HUES64 (cell line): Measurements from ENCODE around the gene CENPB.

ENCODE experiments used
- H3K27ac ChIP-seq: 2 replicates; pipeline ENCODE4 v1.7.0; 2013; ENCODE audit warnings: low read depth, low read length, inconsistent platforms
- H3K27me3 ChIP-seq: 2 replicates; pipeline ENCODE4 v1.6.1; 2013; ENCODE audit warnings: mild to moderate bottlenecking, low read length; ENCODE audit not compliant: insufficient read depth
- H3K36me3 ChIP-seq: 2 replicates; pipeline ENCODE4 v1.6.1; 2013; ENCODE audit warnings: mild to moderate bottlenecking, low read length; ENCODE audit not compliant: insufficient read depth
- H3K4me1 ChIP-seq: 2 replicates; pipeline ENCODE4 v1.6.1; 2013; ENCODE audit warnings: mild to moderate bottlenecking, low read length, moderate library complexity; ENCODE audit not compliant: insufficient read depth
- H3K4me3 ChIP-seq: 2 replicates; pipeline ENCODE4 v1.5.1; 2013; ENCODE audit warnings: mild to moderate bottlenecking, low read length, moderate library complexity
- H3K9ac ChIP-seq: 2 replicates; pipeline ENCODE4 v1.6.1; 2013; ENCODE audit warnings: mild to moderate bottlenecking, low read depth, low read length
- H3K9me3 ChIP-seq: 2 replicates; pipeline ENCODE4 v1.6.1; 2013; ENCODE audit warnings: low read depth, low read length; ENCODE audit not compliant: insufficient read depth
- WGBS: fragments of 150-250, 120-280 bp; methylation state at CpG from one replicate; pipeline ENCODE4 v1.1.7; 2013; ENCODE audit warnings: missing lambda C conversion rate; 5-methylcytosine and 5-hydroxymethylcytosine counted together

CENPB gene

GRCh38 chr20:3777716-3778629 is 8.6 kb downstream of the CENPB start:
- WGBS: 2% methylated on average over 70 of the region's 70 CpGs
- no peak overlapping the region for H3K27ac ChIP-seq
- H3K9me3 ChIP-seq: no peaks in the 10 kb centered on the region
- peak overlapping the region; percentile 58 for H3K4me3 ChIP-seq
- H3K36me3 ChIP-seq: no peaks in the 10 kb centered on the region
- H3K27me3 ChIP-seq: peaks cover 55% of the 10 kb centered on the region
- H3K9ac ChIP-seq: peak overlapping the region; percentile 53; the same call in 1 of the 2 replicates
- H3K4me1 ChIP-seq: peaks cover 4% of the 10 kb centered on the region; the same call in 1 of the 2 replicates

- H3K9ac ChIP-seq: no peak overlapping the region
- no peaks in the 10 kb centered on the region for H3K36me3 ChIP-seq
- H3K27me3 ChIP-seq: peaks cover 55% of the 10 kb centered on the region
- H3K4me3 ChIP-seq: peak overlapping the region; percentile 58
- H3K9me3 ChIP-seq: no peaks in the 10 kb centered on the region
- WGBS: 16% methylated on average over 16 of the region's 16 CpGs
- no peak overlapping the region for H3K27ac ChIP-seq
- H3K4me1 ChIP-seq: peaks cover 4% of the 10 kb centered on the region; the same call in 1 of the 2 replicates
These were observed 9.2 kb downstream of the CENPB start for GRCh38 chr20:3777381-3777715.

DNA sequence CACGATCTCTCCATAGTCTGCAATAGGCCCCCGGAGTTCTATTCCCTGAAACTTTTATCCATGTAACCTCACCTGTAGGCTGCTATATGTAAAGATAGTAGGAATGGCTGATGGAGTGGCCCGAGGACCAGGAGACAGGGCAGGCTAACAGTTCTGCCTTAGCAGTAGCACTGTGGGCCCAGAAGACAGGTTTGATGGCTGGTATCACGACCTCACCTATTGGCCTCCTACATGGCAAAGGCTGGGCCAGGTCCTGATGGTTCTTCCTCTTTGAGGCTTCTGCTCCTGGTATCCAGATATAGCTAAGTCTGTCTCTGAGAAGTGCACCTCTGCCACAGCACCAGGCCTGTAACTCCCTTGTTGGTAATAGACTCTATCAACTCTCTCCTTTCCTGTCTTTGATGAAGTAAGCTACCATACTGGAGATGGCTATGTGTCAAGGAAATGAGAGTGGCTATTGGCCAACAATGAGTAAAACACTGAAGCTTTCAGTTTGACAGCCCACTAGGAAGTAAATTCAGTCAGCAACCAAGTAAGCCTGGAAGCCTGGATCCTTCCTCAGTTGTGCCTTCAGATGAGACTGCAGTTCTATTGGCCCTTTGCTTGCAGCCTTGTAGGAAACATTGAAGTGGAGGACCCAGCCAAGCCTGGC is 11.0 kb downstream of the CENPB start:
- H3K27ac ChIP-seq: no peak overlapping the region
- no peaks in the 10 kb centered on the region for H3K4me1 ChIP-seq
- 81% methylated on average over 4 of the region's 4 CpGs for WGBS
- H3K4me3 ChIP-seq: no peak overlapping the region
- H3K36me3 ChIP-seq: no peaks in the 10 kb centered on the region
- H3K27me3 ChIP-seq: peaks cover 53% of the 10 kb centered on the region
- H3K9ac ChIP-seq: no peak overlapping the region
- H3K9me3 ChIP-seq: no peaks in the 10 kb centered on the region

DNA sequence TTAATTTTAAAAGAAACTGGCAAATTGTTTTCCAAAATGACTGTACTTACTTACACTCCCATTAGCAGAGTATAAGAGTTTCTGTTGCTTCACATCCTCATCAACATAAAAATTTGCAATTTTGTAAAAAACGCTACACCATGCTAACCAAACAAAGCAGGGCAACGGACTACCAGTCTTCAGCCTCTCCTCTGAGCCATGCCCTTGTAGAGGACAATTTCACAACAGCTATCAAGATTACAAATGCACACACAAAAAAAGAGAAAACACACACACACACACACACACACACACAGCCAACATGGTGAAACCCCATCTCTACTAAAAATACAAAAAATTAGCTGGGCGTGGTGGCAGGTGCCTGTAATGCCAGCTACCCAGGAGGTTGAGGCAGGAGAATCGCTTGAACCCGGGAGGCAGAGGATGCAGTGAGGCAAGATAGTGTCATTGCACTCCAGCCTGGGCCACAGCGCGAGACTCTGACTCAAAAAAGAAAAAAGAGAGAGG is 14.9 kb downstream of the CENPB start:
- H3K4me1 ChIP-seq: peaks cover 7% of the 10 kb centered on the region
- H3K9me3 ChIP-seq: no peaks in the 10 kb centered on the region
- 83% methylated on average over 7 of the region's 7 CpGs for WGBS
- no peak overlapping the region for H3K4me3 ChIP-seq
- H3K9ac ChIP-seq: no peak overlapping the region
- no peaks in the 10 kb centered on the region for H3K36me3 ChIP-seq
- no peak overlapping the region for H3K27ac ChIP-seq
- peaks cover 14% of the 10 kb centered on the region for H3K27me3 ChIP-seq

DNA sequence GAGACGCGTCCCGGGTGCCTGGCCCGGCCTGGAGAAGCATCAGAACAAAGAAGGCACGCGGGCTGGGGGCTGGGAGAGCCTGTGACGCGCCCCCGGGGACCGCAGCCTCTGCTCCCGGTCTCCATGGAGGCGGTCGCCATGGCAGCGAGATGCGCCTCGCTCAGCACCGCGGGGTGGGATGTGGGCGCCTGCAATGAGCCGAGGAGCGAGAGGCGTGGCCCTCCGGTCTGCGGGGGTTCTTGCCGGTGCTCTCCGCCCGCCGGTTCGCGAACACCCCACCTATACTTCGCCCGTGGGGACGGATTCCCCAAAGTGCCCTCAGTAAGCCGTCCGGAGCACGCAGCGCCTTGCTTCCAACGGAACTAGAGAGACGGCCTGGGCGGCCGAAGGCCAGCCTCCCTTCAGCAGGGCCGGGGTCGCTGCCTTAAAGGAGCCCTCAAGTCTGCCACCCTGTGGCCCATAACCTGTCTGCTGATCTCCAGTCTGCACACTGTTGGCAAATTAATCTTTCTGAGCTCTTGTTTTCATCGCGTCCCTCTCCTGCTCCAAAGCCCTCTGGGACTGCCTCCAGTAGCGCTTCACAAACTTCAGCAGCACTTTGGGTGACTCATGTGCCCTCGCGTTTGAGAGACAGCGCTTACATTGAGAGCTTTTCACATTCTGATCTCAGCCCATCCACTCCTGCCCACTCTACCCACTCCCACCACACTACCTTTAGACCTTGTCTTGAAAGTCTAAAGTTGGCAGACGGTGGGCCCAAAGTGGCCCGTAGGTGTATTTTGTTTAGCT is 18.0 kb downstream of the CENPB start:
- WGBS: under 1% methylated on average over 51 of the region's 51 CpGs
- Histone ChIP-seq H3K4me3 (peak overlapping the region; percentile 89), H3K9me3 (no peaks in the 10 kb centered on the region), H3K27me3 (no peaks in the 10 kb centered on the region), H3K27ac (peak overlapping the region; percentile 84), H3K4me1 (peaks cover 9% of the 10 kb centered on the region), H3K36me3 (0 out of 2 replicates have a peak, but pooled peaks cover 4% of the 10 kb centered on the region), H3K9ac (peak overlapping the region; percentile 83)

GRCh38 chr20:3767427-3768341 is 18.9 kb downstream of the CENPB start, which contains the start of gene ADISSP:
ADISSP (minus strand) TSS chr20:3767753; CDS start chr20:3760100, 7,653 bp downstream.
- no peaks in the 10 kb centered on the region for H3K27me3 ChIP-seq
- H3K36me3 ChIP-seq: 0 out of 2 replicates have a peak, but pooled peaks cover 4% of the 10 kb centered on the region
- H3K4me1 ChIP-seq: peaks cover 9% of the 10 kb centered on the region
- peak within 1 kb of the TSS; percentile 89 for H3K4me3 ChIP-seq
- WGBS: under 1% methylated on average over 80 of the region's 80 CpGs
- no peaks in the 10 kb centered on the region for H3K9me3 ChIP-seq
- H3K9ac ChIP-seq: peak within 1 kb of the TSS; percentile 83
- H3K27ac ChIP-seq: peak within 1 kb of the TSS; percentile 84

GRCh38 chr20:3767110-3767426 is 19.5 kb downstream of the CENPB start:
- H3K27me3 ChIP-seq: no peaks in the 10 kb centered on the region

DNA sequence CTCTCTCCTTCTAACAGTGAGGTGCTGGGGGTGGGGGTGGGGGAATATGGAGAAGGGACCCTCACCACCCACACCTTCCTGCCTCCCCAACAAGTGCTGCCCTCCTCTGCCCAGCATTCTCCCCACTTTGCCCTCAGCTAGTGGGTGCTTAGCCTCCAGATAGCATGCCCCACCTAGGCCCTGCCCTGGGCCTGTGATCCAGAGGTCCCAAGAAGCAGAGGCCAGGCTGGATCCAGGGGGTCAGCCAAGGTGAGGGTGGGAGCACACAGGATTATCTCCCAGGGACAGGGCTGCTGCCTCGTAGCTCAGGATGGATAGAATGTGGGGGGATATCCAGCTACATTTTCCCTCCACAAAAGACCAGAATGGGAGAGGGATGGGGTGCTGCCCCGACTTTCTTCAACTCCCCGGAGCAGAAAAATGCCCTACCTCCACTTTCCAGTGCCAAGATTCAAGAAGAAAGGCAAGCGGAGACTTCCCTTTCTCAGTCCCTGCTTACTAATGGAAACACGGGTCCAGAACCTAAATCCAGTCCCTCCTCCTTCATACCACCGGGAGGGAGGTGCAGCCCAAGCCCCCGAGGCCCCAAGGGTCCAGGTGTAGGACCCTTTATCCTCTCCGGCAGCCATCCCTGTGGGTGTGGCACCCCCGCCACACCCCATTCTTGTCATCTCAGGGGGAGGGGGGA is 20.0 kb downstream of the CENPB start:
- Histone ChIP-seq H3K9ac (peak overlapping the region; percentile 66), H3K9me3 (no peaks in the 10 kb centered on the region), H3K27me3 (no peaks in the 10 kb centered on the region), H3K4me1 (peaks cover 9% of the 10 kb centered on the region), H3K4me3 (peak overlapping the region; percentile 89), H3K27ac (no peak overlapping the region), H3K36me3 (0 out of 2 replicates have a peak, but pooled peaks cover 7% of the 10 kb centered on the region)
- 36% methylated on average over 8 of the region's 9 CpGs for WGBS

More at GRCh38 chr20:3767110-3767426, 19.5 kb downstream of the CENPB start:
- H3K9ac ChIP-seq: peak overlapping the region; percentile 66
- peak overlapping the region; percentile 89 for H3K4me3 ChIP-seq
- H3K36me3 ChIP-seq: 0 out of 2 replicates have a peak, but pooled peaks cover 4% of the 10 kb centered on the region
- WGBS: 1% methylated on average over 20 of the region's 21 CpGs
- H3K4me1 ChIP-seq: peaks cover 9% of the 10 kb centered on the region
- H3K9me3 ChIP-seq: no peaks in the 10 kb centered on the region
- no peak overlapping the region for H3K27ac ChIP-seq

DNA sequence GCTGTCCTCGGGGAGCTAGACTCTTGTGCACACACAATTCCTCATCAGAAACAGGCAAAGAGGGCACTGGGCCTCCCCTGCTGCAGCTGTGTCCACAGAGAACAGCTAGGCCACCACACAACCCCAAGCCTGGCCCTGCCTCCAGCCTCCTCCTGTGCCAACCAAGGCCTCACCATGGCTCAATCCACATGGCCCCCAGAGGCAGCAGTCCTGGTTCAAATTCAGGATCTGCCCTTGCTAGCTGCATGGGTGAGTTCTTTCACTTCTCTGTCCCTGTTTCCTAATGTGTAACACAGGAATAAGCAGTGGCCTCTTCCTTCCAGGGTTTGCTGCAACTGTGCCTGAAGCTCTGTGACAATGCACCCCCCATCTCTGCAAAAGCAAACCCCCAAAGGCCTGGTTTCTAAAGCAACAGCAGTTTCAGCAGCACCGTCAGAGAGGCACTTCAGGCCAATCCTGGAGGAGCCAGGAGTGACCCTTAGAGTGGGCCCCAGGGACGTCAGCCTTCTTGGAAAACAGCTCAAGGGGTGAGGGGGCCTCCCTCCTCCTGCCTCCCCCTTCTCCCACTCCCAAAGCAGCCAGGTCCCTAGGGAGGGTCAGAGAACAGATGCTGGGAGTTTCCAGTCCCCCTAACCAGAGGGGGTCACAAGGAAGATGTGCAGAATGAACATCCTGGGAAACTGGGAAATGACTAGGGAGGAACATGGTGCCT is 21.2 kb downstream of the CENPB start:
- 82% methylated on average over 3 of the region's 3 CpGs for WGBS
- H3K4me3 ChIP-seq: no peak overlapping the region
- no peaks in the 10 kb centered on the region for H3K27me3 ChIP-seq
- H3K9ac ChIP-seq: no peak overlapping the region
- H3K4me1 ChIP-seq: peaks cover 9% of the 10 kb centered on the region
- no peaks in the 10 kb centered on the region for H3K9me3 ChIP-seq
- 0 out of 2 replicates have a peak, but pooled peaks cover 9% of the 10 kb centered on the region for H3K36me3 ChIP-seq
- no peak overlapping the region for H3K27ac ChIP-seq
